NK-92 (cell line): ENCODE measurements around the gene LTB.

Experiments used
- DNase-seq: peaks from one replicate; lab custom pipeline; 2025; ENCODE audit not compliant: unreplicated experiment; lab: John Stamatoyannopoulos, UW

The LTB gene

DNA sequence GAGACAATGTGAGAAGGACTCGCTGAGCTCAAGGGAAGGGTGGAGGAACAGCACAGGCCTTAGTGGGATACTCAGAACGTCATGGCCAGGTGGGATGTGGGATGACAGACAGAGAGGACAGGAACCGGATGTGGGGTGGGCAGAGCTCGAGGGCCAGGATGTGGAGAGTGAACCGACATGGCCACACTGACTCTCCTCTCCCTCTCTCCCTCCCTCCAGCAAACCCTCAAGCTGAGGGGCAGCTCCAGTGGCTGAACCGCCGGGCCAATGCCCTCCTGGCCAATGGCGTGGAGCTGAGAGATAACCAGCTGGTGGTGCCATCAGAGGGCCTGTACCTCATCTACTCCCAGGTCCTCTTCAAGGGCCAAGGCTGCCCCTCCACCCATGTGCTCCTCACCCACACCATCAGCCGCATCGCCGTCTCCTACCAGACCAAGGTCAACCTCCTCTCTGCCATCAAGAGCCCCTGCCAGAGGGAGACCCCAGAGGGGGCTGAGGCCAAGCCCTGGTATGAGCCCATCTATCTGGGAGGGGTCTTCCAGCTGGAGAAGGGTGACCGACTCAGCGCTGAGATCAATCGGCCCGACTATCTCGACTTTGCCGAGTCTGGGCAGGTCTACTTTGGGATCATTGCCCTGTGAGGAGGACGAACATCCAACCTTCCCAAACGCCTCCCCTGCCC is 5.2 kb downstream of the LTB start:
- no peak for DNase-seq

DNA sequence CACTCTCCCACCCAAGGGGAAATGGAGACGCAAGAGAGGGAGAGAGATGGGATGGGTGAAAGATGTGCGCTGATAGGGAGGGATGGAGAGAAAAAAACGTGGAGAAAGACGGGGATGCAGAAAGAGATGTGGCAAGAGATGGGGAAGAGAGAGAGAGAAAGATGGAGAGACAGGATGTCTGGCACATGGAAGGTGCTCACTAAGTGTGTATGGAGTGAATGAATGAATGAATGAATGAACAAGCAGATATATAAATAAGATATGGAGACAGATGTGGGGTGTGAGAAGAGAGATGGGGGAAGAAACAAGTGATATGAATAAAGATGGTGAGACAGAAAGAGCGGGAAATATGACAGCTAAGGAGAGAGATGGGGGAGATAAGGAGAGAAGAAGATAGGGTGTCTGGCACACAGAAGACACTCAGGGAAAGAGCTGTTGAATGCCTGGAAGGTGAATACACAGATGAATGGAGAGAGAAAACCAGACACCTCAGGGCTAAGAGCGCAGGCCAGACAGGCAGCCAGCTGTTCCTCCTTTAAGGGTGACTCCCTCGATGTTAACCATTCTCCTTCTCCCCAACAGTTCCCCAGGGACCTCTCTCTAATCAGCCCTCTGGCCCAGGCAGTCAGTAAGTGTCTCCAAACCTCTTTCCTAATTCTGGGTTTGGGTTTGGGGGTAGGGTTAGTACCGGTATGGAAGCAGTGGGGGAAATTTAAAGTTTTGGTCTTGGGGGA is 6.1 kb downstream of the LTB start:
- no peak for DNase-seq

DNA sequence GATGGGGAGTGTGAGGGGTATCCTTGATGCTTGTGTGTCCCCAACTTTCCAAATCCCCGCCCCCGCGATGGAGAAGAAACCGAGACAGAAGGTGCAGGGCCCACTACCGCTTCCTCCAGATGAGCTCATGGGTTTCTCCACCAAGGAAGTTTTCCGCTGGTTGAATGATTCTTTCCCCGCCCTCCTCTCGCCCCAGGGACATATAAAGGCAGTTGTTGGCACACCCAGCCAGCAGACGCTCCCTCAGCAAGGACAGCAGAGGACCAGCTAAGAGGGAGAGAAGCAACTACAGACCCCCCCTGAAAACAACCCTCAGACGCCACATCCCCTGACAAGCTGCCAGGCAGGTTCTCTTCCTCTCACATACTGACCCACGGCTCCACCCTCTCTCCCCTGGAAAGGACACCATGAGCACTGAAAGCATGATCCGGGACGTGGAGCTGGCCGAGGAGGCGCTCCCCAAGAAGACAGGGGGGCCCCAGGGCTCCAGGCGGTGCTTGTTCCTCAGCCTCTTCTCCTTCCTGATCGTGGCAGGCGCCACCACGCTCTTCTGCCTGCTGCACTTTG is 6.8 kb downstream of the LTB start, which contains the start of gene TNF:
Gene TNF, plus strand, starts transcription at position 231 of the 567 bp plus-strand sequence. Its CDS starts 177 bp downstream, at position 408.
- no peak for DNase-seq

DNA sequence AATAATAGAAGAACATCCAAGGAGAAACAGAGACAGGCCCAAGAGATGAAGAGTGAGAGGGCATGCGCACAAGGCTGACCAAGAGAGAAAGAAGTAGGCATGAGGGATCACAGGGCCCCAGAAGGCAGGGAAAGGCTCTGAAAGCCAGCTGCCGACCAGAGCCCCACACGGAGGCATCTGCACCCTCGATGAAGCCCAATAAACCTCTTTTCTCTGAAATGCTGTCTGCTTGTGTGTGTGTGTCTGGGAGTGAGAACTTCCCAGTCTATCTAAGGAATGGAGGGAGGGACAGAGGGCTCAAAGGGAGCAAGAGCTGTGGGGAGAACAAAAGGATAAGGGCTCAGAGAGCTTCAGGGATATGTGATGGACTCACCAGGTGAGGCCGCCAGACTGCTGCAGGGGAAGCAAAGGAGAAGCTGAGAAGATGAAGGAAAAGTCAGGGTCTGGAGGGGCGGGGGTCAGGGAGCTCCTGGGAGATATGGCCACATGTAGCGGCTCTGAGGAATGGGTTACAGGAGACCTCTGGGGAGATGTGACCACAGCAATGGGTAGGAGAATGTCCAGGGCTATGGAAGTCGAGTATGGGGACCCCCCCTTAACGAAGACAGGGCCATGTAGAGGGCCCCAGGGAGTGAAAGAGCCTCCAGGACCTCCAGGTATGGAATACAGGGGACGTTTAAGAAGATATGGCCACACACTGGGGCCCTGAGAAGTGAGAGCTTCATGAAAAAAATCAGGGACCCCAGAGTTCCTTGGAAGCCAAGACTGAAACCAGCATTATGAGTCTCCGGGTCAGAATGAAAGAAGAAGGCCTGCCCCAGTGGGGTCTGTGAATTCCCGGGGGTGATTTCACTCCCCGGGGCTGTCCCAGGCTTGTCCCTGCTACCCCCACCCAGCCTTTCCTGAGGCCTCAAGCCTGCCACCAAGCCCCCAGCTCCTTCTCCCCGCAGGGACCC is 7.8 kb downstream of the LTB start:
- DNase-seq = no peak

DNA sequence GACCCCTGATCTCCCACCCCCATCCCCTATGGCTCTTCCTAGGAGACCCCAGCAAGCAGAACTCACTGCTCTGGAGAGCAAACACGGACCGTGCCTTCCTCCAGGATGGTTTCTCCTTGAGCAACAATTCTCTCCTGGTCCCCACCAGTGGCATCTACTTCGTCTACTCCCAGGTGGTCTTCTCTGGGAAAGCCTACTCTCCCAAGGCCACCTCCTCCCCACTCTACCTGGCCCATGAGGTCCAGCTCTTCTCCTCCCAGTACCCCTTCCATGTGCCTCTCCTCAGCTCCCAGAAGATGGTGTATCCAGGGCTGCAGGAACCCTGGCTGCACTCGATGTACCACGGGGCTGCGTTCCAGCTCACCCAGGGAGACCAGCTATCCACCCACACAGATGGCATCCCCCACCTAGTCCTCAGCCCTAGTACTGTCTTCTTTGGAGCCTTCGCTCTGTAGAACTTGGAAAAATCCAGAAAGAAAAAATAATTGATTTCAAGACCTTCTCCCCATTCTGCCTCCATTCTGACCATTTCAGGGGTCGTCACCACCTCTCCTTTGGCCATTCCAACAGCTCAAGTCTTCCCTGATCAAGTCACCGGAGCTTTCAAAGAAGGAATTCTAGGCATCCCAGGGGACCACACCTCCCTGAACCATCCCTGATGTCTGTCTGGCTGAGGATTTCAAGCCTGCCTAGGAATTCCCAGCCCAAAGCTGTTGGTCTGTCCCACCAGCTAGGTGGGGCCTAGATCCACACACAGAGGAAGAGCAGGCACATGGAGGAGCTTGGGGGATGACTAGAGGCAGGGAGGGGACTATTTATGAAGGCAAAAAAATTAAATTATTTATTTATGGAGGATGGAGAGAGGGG is 8.8 kb downstream of the LTB start:
- no peak for DNase-seq

DNA sequence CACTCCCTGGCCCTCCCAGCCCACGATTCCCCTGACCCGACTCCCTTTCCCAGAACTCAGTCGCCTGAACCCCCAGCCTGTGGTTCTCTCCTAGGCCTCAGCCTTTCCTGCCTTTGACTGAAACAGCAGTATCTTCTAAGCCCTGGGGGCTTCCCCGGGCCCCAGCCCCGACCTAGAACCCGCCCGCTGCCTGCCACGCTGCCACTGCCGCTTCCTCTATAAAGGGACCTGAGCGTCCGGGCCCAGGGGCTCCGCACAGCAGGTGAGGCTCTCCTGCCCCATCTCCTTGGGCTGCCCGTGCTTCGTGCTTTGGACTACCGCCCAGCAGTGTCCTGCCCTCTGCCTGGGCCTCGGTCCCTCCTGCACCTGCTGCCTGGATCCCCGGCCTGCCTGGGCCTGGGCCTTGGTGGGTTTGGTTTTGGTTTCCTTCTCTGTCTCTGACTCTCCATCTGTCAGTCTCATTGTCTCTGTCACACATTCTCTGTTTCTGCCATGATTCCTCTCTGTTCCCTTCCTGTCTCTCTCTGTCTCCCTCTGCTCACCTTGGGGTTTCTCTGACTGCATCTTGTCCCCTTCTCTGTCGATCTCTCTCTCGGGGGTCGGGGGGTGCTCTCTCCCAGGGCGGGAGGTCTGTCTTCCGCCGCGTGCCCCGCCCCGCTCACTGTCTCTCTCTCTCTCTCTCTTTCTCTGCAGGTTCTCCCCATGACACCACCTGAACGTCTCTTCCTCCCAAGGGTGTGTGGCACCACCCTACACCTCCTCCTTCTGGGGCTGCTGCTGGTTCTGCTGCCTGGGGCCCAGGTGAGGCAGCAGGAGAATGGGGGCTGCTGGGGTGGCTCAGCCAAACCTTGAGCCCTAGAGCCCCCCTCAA is 9.9 kb downstream of the LTB start, which contains the start of gene LTA:
Gene LTA, plus strand, starts transcription at position 249 of the 871 bp plus-strand sequence. Its CDS starts 454 bp downstream, at position 703.
- no peak for DNase-seq

DNA sequence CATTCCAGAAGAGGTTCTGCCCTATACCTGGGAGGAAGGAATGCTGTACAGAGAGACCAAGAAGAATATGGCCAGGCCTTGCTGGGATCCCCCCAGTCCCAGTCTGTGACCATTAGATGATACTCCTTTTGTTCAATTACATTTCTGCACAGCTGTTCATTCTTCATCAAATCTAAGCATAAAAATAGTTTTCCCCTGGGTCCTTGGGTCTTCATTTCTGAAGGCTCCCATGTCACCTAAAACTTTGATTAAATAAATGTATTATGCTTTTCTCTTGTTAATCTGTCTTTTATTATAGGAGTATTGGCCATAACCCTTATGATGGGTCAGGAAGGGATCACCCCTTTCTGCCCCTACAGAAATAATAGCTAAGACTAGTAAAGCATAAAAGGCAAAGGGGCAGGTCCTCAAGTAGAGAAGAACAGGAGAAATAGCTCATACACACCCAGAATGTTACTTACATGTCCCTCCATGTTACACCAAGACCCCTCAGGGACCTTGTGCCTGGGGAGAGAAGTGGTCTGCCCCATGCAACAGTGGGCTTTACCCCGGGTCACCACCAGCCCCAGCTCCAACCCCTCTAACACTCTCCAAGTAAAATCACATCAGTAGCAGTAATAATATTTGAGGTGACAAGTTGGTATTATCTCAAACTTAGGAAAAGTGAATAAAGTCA is 12.2 kb downstream of the LTB start:
- no peak for DNase-seq

DNA sequence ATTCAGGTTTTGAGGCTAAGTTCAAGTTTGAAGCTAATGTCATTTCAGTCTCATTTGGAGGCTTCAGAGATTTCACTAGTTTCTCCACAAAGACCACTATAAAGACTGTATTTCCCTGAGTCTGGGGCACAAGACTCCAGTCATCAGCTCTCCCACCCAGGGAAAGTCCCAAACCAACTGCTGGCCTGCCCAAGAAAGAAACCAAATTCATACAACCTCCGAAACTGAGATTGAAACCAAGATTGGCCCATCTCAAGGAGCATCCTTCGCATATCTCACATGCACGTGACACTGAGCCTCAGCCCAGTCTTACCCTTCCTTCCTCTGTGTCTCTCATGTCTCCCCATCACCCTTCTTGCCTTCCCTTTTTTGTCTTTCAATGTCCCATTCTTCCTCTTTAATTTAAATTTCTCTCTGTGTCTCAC is 13.7 kb downstream of the LTB start:
- DNase-seq = no peak

DNA sequence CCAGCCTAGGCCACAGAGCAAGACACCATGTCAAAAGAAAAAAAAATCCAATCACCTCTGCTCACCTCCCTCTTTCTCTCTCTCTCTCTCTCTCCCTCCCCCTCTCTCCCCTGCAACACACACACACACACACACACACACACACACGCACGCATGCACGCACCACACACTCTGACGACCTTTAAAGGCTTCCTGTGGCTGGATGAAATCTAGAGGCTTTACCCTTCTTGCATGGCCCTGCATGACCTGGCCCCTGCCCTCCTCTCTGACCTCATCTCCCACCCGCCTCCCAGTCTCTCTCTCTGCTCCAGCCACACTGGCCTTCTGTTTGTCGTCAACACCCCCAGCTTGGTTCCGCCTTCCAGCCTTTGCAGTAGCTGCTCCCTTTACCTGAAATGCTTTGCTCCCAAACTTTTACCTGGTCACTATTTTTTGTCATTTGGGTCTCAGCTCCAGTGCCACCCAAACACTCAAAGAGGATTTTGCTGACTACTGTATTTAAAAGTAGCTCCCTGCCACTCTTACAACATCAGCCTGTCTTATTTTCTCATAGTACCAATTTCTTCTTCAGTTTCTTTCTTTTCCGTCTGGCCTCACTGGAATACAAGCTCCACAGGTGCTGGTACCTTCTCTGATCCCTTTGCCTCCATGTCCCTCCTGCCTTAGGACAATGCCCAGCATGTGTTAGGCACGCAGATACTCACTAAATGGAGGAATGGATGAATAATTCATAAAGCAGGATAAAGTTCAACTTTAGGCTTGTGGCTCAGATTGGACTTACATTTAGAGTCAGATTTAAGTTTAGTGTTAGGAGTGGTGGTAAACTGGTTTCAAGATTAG is 14.5 kb downstream of the LTB start:
- DNase-seq = no peak

DNA sequence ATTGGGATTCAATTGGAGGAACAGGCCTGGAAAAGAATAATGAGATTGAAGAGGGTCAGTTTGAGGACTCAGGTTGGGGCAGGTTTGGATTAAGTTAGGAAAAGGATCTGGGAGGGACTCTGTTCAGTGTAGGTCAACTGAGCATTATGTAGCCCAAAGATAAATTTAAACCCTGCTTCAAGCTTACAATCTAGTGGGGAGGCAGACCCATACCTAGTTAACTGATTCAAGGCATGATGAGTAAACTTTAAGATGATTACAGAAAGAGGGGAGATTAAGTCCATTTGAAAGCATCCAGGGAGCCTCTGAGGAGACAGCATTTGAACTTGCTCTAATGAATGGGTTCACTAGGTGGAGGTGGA is 21.5 kb downstream of the LTB start:
- DNase-seq = no peak

DNA sequence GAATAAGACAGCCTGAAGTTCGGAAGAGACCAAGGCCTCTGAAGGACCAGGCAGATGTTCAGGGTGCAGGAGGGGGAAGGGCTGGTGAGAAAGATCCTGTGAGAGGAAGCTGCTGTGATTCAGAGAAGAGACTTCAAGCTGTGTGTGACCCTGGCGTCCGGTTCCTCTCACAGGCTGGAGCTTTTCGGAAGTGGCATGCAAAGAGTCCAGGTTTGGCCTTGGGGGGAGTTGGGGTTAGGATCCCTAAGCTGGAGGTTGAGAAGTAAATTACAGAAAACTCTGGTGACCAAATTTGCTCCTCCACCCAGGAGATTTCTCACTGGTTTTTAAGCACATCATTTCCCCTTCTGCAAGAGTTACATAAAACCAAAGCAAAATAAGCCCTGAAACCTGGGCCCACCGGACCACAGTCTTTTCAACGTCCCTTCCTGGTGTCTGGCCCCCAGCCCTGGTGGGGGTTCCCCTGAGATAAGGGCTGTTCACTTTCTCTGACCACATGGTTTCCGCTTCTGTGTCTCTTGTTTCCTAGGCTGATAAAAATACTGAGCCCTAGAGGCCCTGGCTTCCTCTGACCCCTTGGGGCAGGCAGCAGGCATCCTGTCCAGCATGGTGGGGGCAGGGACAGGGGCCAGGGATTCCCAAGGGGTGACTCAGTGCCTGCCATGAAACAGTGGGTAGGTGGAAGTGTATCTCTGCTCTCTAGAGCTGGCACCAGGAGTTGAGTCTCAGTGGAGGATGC is 22.1 kb downstream of the LTB start:
- no peak for DNase-seq

DNA sequence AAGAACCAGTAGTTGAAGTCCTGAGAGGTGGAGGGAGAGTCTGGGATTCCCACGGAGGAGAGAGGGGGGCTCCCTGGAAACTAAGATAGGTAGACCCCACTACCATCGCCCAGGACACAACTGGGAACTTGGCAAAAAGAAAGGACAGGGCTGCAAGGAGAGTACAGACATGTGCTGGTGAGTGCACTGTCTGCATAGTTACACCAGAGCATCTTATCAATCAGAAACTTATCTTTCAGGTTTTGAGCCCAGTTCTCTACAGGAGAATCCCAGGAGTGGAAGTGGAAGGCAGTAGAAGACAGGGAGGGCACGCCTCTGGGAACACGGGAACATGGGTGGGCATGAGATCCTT is 22.6 kb downstream of the LTB start:
- DNase-seq = no peak

DNA sequence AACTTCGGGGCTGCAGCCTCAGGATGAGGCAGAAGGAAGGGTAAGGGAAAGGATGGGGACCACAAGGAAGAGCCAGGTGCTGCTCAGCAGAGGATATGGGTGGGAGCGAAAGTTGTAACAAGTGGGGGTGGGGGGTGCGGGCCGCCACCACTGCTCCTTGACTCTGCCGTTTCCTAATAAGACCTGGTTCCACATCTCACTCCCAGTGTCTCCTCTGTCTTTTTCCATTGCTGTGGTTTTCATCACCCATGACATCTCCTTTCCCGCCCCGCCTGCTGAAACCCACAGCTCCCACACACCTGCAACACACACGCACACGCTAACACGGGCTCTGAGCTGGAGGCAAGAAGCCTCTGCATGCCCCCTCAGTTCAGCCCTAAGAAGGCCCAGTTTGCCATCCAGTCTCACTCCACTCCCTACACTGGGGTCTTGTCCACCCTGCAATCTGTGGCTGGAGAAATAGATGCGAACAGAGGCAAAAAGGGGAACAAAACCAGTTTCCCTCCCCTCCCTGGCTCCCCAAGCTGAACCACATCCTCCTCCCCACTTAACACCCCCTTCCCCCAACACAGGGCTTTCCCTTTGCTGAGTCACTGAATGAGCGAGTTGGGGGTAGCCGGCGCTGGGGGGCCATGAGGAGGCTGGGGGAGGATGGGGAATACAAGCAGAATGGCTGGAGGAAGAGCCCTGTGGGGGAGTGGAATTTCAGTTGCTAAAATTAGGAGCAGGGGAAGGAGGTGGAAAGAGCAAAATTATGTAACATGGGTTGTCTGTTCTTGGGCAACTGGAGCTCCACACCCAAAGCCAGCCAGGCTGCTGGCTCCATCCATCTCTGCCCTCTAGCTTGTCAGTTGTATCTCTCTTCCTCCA is 23.4 kb downstream of the LTB start:
- DNase-seq = no peak

DNA sequence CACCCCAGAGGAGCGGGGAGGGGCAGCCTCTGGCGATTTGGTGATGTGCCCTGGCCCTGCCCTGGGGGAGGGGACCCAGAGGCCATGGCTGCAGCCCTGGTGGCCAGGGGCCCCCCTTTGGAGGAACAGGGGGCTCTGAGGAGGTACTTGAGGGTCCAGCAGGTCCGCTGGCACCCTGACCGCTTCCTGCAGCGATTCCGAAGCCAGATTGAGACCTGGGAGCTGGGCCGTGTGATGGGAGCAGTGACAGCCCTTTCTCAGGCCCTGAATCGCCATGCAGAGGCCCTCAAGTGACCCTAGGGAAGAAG is 24.0 kb downstream of the LTB start:
- DNase-seq = no peak

DNA sequence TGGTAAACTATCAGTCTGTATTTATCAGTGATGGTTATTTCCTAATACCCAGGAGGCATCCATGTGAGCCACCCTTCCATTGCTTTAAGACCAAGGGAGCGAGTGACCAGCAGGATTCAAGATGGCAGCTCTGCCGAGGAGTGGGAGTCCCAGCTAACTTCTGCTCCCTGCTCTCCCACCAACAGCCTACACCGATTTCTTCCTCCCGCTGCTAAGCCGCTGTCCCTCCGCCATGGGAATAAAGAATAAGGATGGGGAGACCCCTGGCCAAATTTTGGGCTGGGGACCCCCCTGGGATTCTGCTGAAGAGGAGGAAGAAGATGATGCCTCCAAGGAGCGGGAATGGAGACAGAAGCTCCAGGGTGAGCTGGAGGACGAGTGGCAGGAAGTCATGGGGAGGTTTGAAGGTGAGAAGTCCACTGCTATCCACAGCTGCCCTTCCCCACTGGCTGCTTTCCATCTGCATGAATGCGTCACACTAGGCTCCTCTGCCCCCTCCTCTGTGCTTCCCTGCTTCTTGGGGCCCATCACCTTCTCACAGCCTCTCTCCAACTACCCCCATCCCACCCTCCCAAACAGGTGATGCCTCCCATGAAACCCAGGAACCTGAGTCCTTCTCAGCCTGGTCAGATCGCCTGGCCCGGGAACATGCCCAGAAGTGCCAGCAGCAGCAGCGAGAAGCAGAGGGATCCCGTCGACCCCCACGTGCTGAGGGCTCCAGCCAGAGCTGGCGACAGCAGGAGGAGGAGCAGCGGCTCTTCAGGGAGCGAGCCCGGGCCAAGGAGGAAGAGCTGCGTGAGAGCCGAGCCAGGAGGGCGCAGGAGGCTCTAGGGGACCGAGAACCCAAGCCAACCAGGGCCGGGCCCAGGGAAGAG is 24.5 kb downstream of the LTB start:
- no peak for DNase-seq
